GM12801 (cell line): ENCODE data around the gene ALPP.

Experiments used
- CTCF ChIP-seq: IDR thresholded peaks from one replicate; pipeline ENCODE4 v1.5.1; 2011; ENCODE audit warnings: control low read depth; ENCODE audit not compliant: insufficient read length; ENCODE audit errors: extremely low read depth

The ALPP gene

GRCh38 chr2:232362174-232362900 lies 16.2 kb upstream of the ALPP start:
- TF ChIP-seq CTCF, result no peak

- no peak for TF ChIP-seq CTCF
These were observed 14.6 kb upstream of the ALPP start for GRCh38 chr2:232363784-232364615.

- TF ChIP-seq CTCF, result no peak
These were observed 12.8 kb upstream of the ALPP start for GRCh38 chr2:232365621-232366321.

- no peak for TF ChIP-seq CTCF
These were observed 11.5 kb upstream of the ALPP start for GRCh38 chr2:232367016-232367415.

GRCh38 chr2:232367591-232368233 lies 10.8 kb upstream of the ALPP start:
- no peak for TF ChIP-seq CTCF

GRCh38 chr2:232368311-232368731 lies 10.2 kb upstream of the ALPP start:
- no peak for TF ChIP-seq CTCF
